Measurements from ENCODE around the gene SCLY. TPM values are rescaled to one million over a fixed set of nuclear protein-coding genes. Genes with fewer than 3 reads are reported as not detected.

Gene SCLY
- total and polyA plus RNA-seq, 7 donors: 4.6 to 10.1 (median 6.5) TPM

DNA sequence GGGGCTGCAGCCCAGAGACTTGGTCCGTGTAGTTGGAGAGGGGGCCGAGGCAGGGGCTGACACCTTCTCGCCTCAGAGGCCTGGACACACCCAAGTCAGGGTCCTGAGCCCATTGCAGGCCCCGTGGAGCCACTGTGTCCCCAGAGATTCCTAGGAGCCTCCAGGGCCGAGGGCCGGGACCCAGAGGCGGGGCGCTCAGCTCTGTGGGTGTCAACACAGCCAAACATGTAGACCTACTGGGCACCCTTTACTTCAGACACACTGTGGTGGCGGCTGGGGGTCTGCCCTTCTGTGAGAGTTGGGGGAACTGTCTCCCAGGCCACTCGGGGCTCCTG is 38.9 kb downstream of the SCLY start:
- no peaks in the 10 kb centered on the region for H3K9me3 ChIP-seq
- WGBS, 3 donors: 78 to 83% (median 82%) methylated on average over 10 of the region's 10 CpGs
- H3K27ac ChIP-seq: no peak overlapping the region
- no peaks in the 10 kb centered on the region for H3K27me3 ChIP-seq (ENCODE audit: insufficient read depth in 3 of 3, low read length in 2 of 3)
- peak in 1 of 2 donors; percentile 47 for DNase-seq
- H3K36me3 ChIP-seq (ENCODE audit: insufficient read depth in 1 of 2, low read depth in 1 of 2): no peaks in the 10 kb centered on the region
- intact Hi-C loops (cut with DNase I): no loop called here
- no peak for ATAC-seq
- no peak overlapping the region for H3K4me3 ChIP-seq
- no peaks in the 10 kb centered on the region for H3K4me1 ChIP-seq
- no peak for TF ChIP-seq CTCF (IDR thresholded peaks at IDR 0.05)

- DNase-seq: peak in 1 of 2 donors; percentile 38
- intact Hi-C loops (cut with DNase I): no loop called here
Observed at GRCh38 chr2:238100049-238100820, 39.4 kb downstream of the SCLY start, which contains the start of gene ESPNL. Gene ESPNL, plus strand, starts transcription at chr2:238100340. Its CDS starts 80 bp downstream, at chr2:238100420.

GRCh38 chr2:238100821-238101771 is 40.3 kb downstream of the SCLY start:
- no peaks in the 10 kb centered on the region for H3K36me3 ChIP-seq (ENCODE audit: insufficient read depth in 1 of 2, low read depth in 1 of 2)
- no peak overlapping the region for H3K4me3 ChIP-seq
- no peaks in the 10 kb centered on the region for H3K9me3 ChIP-seq
- no peak overlapping the region for H3K27ac ChIP-seq
- ATAC-seq (no peak), DNase-seq (peak; percentile 12 to 49)
- H3K4me1 ChIP-seq: no peaks in the 10 kb centered on the region
- 86 to 89% (median 87%) methylated on average over 25 to 28 of the region's 28 CpGs for whole genome bisulfite sequencing, 3 donors
- intact Hi-C loops (cut with DNase I): no loop called here
- no peaks in the 10 kb centered on the region for H3K27me3 ChIP-seq (ENCODE audit: insufficient read depth in 3 of 3, low read length in 2 of 3)
- TF ChIP-seq CTCF (IDR thresholded peaks at IDR 0.05): no peak

More at GRCh38 chr2:238100049-238100820, 39.4 kb downstream of the SCLY start, which contains the start of gene ESPNL:
- WGBS, 3 donors: 81 to 85% (median 82%) methylated on average over 35 to 38 of the region's 38 CpGs
- H3K27me3 ChIP-seq (ENCODE audit: insufficient read depth in 3 of 3, low read length in 2 of 3): no peaks in the 10 kb centered on the region
- no peaks in the 10 kb centered on the region for H3K9me3 ChIP-seq
- no peak within 1 kb of the TSS for H3K4me3 ChIP-seq
- no peaks in the 10 kb centered on the region for H3K36me3 ChIP-seq (ENCODE audit: insufficient read depth in 1 of 2, low read depth in 1 of 2)
- no peak for TF ChIP-seq CTCF (IDR thresholded peaks at IDR 0.05)
- H3K4me1 ChIP-seq: no peaks in the 10 kb centered on the region
- no peak within 1 kb of the TSS for H3K27ac ChIP-seq
- ATAC-seq: no peak

DNA sequence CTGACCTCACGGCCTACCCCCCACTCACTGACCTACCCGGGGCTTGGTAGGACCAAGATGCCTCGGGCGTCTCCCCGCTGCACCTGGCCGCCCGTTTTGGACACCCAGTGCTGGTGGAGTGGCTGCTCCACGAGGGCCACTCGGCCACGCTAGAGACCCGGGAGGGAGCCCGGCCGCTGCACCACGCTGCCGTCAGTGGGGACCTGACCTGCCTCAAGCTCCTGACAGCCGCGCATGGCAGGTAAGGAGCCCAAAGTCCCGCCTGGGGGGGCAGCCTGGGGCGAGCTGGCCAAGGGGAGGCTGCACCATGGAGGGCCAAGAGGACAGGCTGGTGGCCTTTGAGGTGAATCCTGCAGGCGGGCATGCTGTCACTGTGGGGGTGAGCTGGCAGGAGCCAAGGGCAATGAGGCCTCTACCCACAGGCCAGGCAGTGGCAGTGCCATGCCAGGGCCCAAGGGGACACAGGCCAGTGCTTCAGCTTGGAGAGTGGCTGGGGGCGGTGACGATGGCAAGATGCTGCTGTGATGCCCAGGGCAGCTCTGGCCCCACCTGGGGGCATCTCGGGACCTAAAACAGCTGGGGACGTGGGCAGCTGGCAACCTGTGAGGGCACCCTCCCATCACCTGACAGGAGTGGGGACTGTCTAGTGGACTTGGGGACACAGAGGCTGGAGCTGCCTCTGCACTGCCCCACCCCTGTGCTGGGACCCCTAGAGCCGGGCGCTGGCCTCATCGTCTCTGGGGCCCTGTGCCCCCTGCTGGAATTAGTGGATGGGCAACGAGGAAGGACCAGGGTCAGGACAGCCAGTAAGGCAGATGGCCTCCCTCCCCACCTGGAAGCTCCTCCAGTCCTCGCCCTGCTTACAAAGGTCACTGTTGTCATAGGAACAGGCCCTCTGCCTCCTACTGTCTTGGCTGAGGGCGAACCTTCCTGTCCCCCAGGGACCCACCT is 41.4 kb downstream of the SCLY start:
- Histone ChIP-seq H3K4me1 (no peaks in the 10 kb centered on the region), H3K9me3 (no peaks in the 10 kb centered on the region), H3K27me3 (ENCODE audit: insufficient read depth in 3 of 3, low read length in 2 of 3) (no peaks in the 10 kb centered on the region), H3K4me3 (no peak overlapping the region), H3K27ac (no peak overlapping the region), H3K36me3 (ENCODE audit: insufficient read depth in 1 of 2, low read depth in 1 of 2) (no peaks in the 10 kb centered on the region)
- intact Hi-C loops (cut with DNase I): no loop called here
- ATAC-seq (no peak), DNase-seq (peak; percentile 12 to 46)
- WGBS, 3 donors: 86 to 90% (median 90%) methylated on average over 29 to 30 of the region's 30 CpGs
- TF ChIP-seq CTCF (IDR thresholded peaks at IDR 0.05): no peak

Data from psoas muscle (tissue), 8 donors.